Effector memory CD8-positive, alpha-beta T cell (primary cell): ENCODE results near the gene MRPS35.

Experiments used
- ATAC-seq: fragments of 150-1000 bp; cut with Tn5 transposase; replicated peaks from 2 replicates; pipeline ENCODE4 v1.10.0; 2021; ENCODE audit warnings: mild to moderate bottlenecking, moderate library complexity
- DNase-seq, 3 experiments: peaks; one replicate each; pipeline ENCODE4 v3.0.0; 2021
- H3K27ac Mint-ChIP-seq, 2 donors: one replicate each; pipeline ENCODE4 v1.8.0; 2022; ENCODE audit warnings: mild to moderate bottlenecking in 2 of 2, mixed read lengths in 2 of 2, moderate library complexity in 2 of 2
- H3K27me3 Mint-ChIP-seq, 2 donors: one replicate each; pipeline ENCODE4 v1.8.0; 2022; ENCODE audit warnings: mixed read lengths in 2 of 2
- H3K36me3 Mint-ChIP-seq: one replicate; pipeline ENCODE4 v1.8.0; 2022; ENCODE audit warnings: mild to moderate bottlenecking, moderate library complexity, mixed read lengths; ENCODE audit not compliant: insufficient read depth
- H3K4me1 Mint-ChIP-seq, 2 donors: one replicate each; pipeline ENCODE4 v1.8.0; 2022; ENCODE audit warnings: low read depth in 2 of 2, mixed read lengths in 2 of 2
- H3K4me3 Mint-ChIP-seq, 2 donors: one replicate each; pipeline ENCODE4 v1.8.0; 2022; ENCODE audit warnings: mild to moderate bottlenecking in 2 of 2, mixed read lengths in 2 of 2, moderate library complexity in 2 of 2
- H3K9me3 Mint-ChIP-seq, 2 donors: one replicate each; pipeline ENCODE4 v1.8.0; 2022; ENCODE audit warnings: mixed read lengths in 2 of 2

MRPS35 gene

GRCh38 chr12:27790179-27790578, 79.5 kb downstream of the MRPS35 start:
- Mint-ChIP-seq H3K4me1 (peaks cover 7 to 28% of the 10 kb centered on the region in 2 donors), H3K4me3 (no peak overlapping the region), H3K27ac (no peak overlapping the region), H3K27me3 (no peaks in the 10 kb centered on the region), H3K9me3 (no peaks in the 10 kb centered on the region), H3K36me3 (peaks cover 16% of the 10 kb centered on the region)
- DNase-seq (no peak), ATAC-seq (no peak)

- ATAC-seq (no peak), DNase-seq (no peak)
- peaks cover 36% of the 10 kb centered on the region for H3K36me3 Mint-ChIP-seq
- H3K9me3 Mint-ChIP-seq = no peaks in the 10 kb centered on the region
- peak overlapping the region; percentile 30 to 31 for H3K27ac Mint-ChIP-seq
- H3K27me3 Mint-ChIP-seq = no peaks in the 10 kb centered on the region
- H3K4me1 Mint-ChIP-seq = peaks cover 0 to 2% of the 10 kb centered on the region in 2 donors
- no peak overlapping the region for H3K4me3 Mint-ChIP-seq
Observed at GRCh38 chr12:27794818-27795584, 84.4 kb downstream of the MRPS35 start.

DNA sequence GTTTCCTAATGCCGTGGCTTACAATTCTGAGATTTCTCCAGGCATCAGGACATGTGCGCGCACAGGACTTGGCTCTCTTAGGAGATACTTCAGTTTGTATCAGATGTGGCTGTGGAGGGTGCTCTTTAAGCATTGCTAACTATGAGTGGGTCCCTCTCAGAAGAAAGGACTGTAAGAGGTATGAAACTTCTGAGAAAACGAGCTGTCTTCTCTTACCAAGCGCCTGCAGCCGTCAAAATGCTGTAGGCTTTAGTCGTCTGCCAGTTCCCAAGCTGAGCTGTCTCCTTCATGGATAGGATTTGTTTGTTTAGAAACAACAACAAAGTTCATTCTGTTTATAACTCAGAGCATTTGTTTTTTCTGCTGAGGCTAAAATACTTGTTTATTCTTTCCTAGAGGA, 85.5 kb downstream of the MRPS35 start:
- no peak for DNase-seq
- H3K36me3 Mint-ChIP-seq = peaks cover 36% of the 10 kb centered on the region
- no peak overlapping the region for H3K4me3 Mint-ChIP-seq
- no peaks in the 10 kb centered on the region for H3K9me3 Mint-ChIP-seq
- H3K4me1 Mint-ChIP-seq = peaks cover 4% of the 10 kb centered on the region in 2 donors
- ATAC-seq = no peak
- H3K27ac Mint-ChIP-seq = peak overlapping the region in 1 of 2 donors; percentile 31
- no peaks in the 10 kb centered on the region for H3K27me3 Mint-ChIP-seq

DNA sequence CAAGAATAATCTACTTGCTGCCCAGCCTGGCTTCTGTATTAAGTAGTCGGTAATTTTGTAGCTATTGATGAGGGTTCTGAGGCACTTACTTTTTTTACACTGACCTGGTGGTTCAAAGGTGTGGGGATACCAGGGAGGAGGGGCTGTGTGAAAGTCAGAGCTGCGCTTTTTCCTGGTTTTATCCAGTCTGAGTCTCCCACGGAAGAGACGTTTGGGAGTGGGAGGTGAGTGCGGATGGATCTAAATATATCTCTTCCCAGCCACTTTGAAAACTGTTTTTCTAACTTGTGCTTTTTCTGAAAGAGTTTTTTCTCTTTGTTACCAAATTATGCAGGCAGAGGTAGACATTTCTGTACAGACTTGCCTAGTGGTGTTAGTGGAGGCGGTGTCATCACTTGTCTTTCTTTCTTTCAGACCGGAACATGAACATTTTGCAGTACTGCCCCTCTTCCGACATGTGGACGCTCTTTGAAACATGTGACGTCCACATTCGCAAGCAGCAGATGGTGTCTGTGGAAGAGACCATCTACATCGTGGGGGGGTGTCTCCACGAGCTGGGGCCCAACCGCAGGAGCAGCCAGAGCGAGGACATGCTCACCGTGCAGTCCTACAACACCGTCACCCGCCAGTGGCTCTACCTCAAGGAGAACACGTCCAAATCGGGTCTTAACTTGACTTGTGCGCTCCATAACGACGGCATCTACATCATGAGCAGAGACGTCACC, 86.8 kb downstream of the MRPS35 start:
- H3K4me3 Mint-ChIP-seq = no peak overlapping the region
- H3K27ac Mint-ChIP-seq = no peak overlapping the region
- ATAC-seq (no peak), DNase-seq (no peak)
- no peaks in the 10 kb centered on the region for H3K9me3 Mint-ChIP-seq
- no peaks in the 10 kb centered on the region for H3K27me3 Mint-ChIP-seq
- peaks cover 26% of the 10 kb centered on the region for H3K36me3 Mint-ChIP-seq
- peaks cover 4% of the 10 kb centered on the region in 2 donors for H3K4me1 Mint-ChIP-seq

DNA sequence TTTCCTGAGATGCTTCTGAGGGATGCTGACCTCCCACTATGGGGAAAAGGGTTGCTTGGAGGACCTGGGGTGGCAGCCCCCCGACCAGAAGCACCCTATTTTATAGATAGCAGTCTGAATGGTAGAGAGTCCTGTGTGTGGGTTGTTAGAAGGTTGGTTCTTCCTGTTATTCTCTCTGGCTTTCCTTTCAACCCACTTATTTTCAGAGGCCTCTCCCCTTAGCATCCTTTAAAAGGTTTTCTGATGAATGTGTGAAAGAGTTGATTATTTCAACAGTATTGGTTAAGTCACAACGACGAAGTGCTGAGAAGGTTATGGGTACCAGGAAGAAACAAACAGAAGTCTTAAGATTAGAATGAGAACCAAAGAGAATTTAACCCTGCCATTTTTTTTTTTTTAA, 90.2 kb downstream of the MRPS35 start:
- Mint-ChIP-seq H3K9me3 (no peaks in the 10 kb centered on the region), H3K36me3 (peaks cover 20% of the 10 kb centered on the region), H3K4me3 (no peak overlapping the region), H3K4me1 (peaks cover 4% of the 10 kb centered on the region in 2 donors), H3K27ac (peak overlapping the region in 1 of 2 donors; percentile 87), H3K27me3 (peaks cover 0 to 3% of the 10 kb centered on the region in 2 donors)
- ATAC-seq = no peak
- no peak for DNase-seq

DNA sequence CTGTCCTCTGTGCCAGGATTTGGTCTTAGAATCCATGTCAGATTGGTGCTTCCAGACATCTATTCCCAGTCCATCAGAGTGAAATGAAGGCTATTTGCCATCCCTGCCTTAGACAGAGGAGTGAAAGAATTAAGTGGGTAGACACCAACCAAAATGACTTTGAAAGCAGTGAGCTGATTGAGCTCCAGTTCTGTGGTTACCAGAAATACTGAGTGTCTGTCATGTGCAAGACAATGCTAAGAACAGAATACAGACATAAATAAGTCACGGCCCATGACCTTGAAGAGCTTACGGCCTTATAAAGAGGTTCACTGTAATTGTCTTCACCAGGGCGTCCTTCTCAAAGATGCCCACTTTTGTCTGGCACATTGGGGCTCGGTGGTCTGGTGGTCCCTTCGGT, 91.0 kb downstream of the MRPS35 start:
- H3K9me3 Mint-ChIP-seq = no peaks in the 10 kb centered on the region
- DNase-seq = no peak
- H3K27ac Mint-ChIP-seq = peak overlapping the region in 1 of 2 donors; percentile 39
- H3K4me3 Mint-ChIP-seq = no peak overlapping the region
- peaks cover 4 to 10% of the 10 kb centered on the region in 2 donors for H3K4me1 Mint-ChIP-seq
- H3K36me3 Mint-ChIP-seq = peaks cover 20% of the 10 kb centered on the region
- peaks cover 0 to 9% of the 10 kb centered on the region in 2 donors for H3K27me3 Mint-ChIP-seq
- ATAC-seq = no peak

- H3K4me3 Mint-ChIP-seq = no peak overlapping the region
- no peaks in the 10 kb centered on the region for H3K9me3 Mint-ChIP-seq
- H3K4me1 Mint-ChIP-seq = peaks cover 4 to 14% of the 10 kb centered on the region in 2 donors
- H3K27me3 Mint-ChIP-seq = peaks cover under 1 to 9% of the 10 kb centered on the region in 2 donors
- peaks cover 14% of the 10 kb centered on the region for H3K36me3 Mint-ChIP-seq
- ATAC-seq (no peak), DNase-seq (no peak)
- peak overlapping the region in 1 of 2 donors; percentile 39 for H3K27ac Mint-ChIP-seq
Observed at GRCh38 chr12:27802511-27802910, 91.9 kb downstream of the MRPS35 start.

GRCh38 chr12:27802936-27803335, 92.3 kb downstream of the MRPS35 start:
- ATAC-seq = no peak
- Mint-ChIP-seq H3K9me3 (no peaks in the 10 kb centered on the region), H3K36me3 (peaks cover 10% of the 10 kb centered on the region), H3K4me1 (peaks cover 4 to 16% of the 10 kb centered on the region in 2 donors), H3K4me3 (no peak overlapping the region), H3K27ac (no peak overlapping the region), H3K27me3 (peaks cover 4 to 9% of the 10 kb centered on the region in 2 donors)
- DNase-seq = no peak

- Mint-ChIP-seq H3K27me3 (peaks cover 11 to 20% of the 10 kb centered on the region in 2 donors), H3K9me3 (no peaks in the 10 kb centered on the region), H3K36me3 (peaks cover 4% of the 10 kb centered on the region), H3K4me3 (no peak overlapping the region), H3K4me1 (peaks cover 4 to 16% of the 10 kb centered on the region in 2 donors), H3K27ac (no peak overlapping the region)
- no peak for DNase-seq
- no peak for ATAC-seq
Observed at GRCh38 chr12:27805238-27805637, 94.6 kb downstream of the MRPS35 start.
